HS-5 (cell line): ENCODE data around the gene IL18.
"Not testable (repeated sequence)": the region's sequence is repeated elsewhere in the genome, so short reads cannot be mapped to it uniquely, and the experiment has no call there.

Source experiments
- DNase-seq: peaks from one replicate; pipeline ENCODE4 v3.0.0-alpha.2; 2012; ENCODE audit warnings: low read depth

IL18 gene

GRCh38 chr11:112121981-112122615, 41.8 kb downstream of the IL18 start:
- no peak for DNase-seq

- no peak for DNase-seq
Observed at GRCh38 chr11:112118176-112118575, 45.7 kb downstream of the IL18 start.

GRCh38 chr11:112115386-112115785, 48.5 kb downstream of the IL18 start:
- DNase-seq = no peak

GRCh38 chr11:112114460-112114859, 49.4 kb downstream of the IL18 start:
- DNase-seq = no peak

- peak; percentile 19 for DNase-seq
Observed at GRCh38 chr11:112113539-112114457, 50.1 kb downstream of the IL18 start.

- no peak for DNase-seq
Observed at GRCh38 chr11:112106070-112106469, 57.8 kb downstream of the IL18 start.

- no peak for DNase-seq
Observed at GRCh38 chr11:112103446-112103845, 60.4 kb downstream of the IL18 start.

- no peak for DNase-seq
Observed at GRCh38 chr11:112100462-112100861, 63.4 kb downstream of the IL18 start.

GRCh38 chr11:112097734-112098528, 66.0 kb downstream of the IL18 start:
- DNase-seq = no peak

GRCh38 chr11:112096194-112096593, 67.7 kb downstream of the IL18 start:
- DNase-seq = no peak

- DNase-seq = not testable (repeated sequence)
Observed at GRCh38 chr11:112095302-112095701, 68.6 kb downstream of the IL18 start.
